ENCODE measurements around the gene KRTAP9-4. TPM values are rescaled to one million over a fixed set of nuclear protein-coding genes. Genes with fewer than 3 reads are reported as not detected.

Gene KRTAP9-4
- total RNA-seq, 1 experiment from 2014 or later: not detected

- H3K23ac ChIP-seq (ENCODE audit: insufficient read length, low read depth, low read length): no peak overlapping the region
- DNase-seq: no peak
- H3K27ac ChIP-seq (ENCODE audit: insufficient read length, low read depth, low read length): no peak overlapping the region
- no peak overlapping the region for H2BK12ac ChIP-seq (ENCODE audit: insufficient read length, low read depth, low read length)
- no peaks in the 10 kb centered on the region for H3K4me1 ChIP-seq (ENCODE audit: insufficient read depth, low read length)
- no peak overlapping the region for H4K8ac ChIP-seq (replicated peaks; ENCODE audit: insufficient read length, low read depth, low read length)
- H3K9me3 ChIP-seq (ENCODE audit: control insufficient read depth, low read depth, low read length): no peaks in the 10 kb centered on the region
- H3K18ac ChIP-seq (ENCODE audit: insufficient read length, low read depth, low read length): no peak overlapping the region
- no peak overlapping the region for H3T11ph ChIP-seq (ENCODE audit: low read length)
- no peaks in the 10 kb centered on the region for H3K79me2 ChIP-seq (ENCODE audit: insufficient read depth, low read length)
- no peak for TF ChIP-seq CTCF (conservative IDR thresholded peaks at IDR 0.05)
- H3K27me3 ChIP-seq (ENCODE audit: insufficient read depth, low read length): no peaks in the 10 kb centered on the region
- H3K9ac ChIP-seq (ENCODE audit: extremely low read depth, insufficient read length, low read length): no peak overlapping the region
- no peaks in the 10 kb centered on the region for H3K27me3 Mint-ChIP-seq (ENCODE audit: low read depth)
- H4K20me1 ChIP-seq (ENCODE audit: control insufficient read depth, insufficient read depth, insufficient read length): no peaks in the 10 kb centered on the region
- H4K91ac ChIP-seq (ENCODE audit: insufficient read length, low read depth, low read length): no peak overlapping the region
- no peak overlapping the region for H4K5ac ChIP-seq (ENCODE audit: insufficient read length, low read depth, low read length)
- H3K56ac ChIP-seq (ENCODE audit: insufficient read length, low read depth, low read length): no peak overlapping the region
- no peaks in the 10 kb centered on the region for H3K23me2 ChIP-seq (ENCODE audit: insufficient read length, low read depth, low read length, poor library complexity, severe bottlenecking)
- H2BK20ac ChIP-seq (ENCODE audit: low read depth, low read length, poor library complexity, severe bottlenecking): no peak overlapping the region
- no peaks in the 10 kb centered on the region for H3K79me1 ChIP-seq (ENCODE audit: insufficient read depth, low read depth, low read length, poor library complexity, severe bottlenecking)
- no peak overlapping the region for H2BK120ac ChIP-seq (ENCODE audit: low read depth, low read length, poor library complexity, severe bottlenecking)
- no peak overlapping the region for H3K4ac ChIP-seq (ENCODE audit: low read depth, low read length)
- no peak overlapping the region for H2BK5ac ChIP-seq (ENCODE audit: insufficient read length, low read length)
- H3K27ac Mint-ChIP-seq: no peak overlapping the region
- peaks cover 3 to 8% of the 10 kb centered on the region in 2 experiments; a peak in 2 of 4 replicates for H3K4me1 Mint-ChIP-seq
- H3K4me2 ChIP-seq (ENCODE audit: insufficient read depth, insufficient read length, low read length): no peak overlapping the region
- H2AK5ac ChIP-seq (ENCODE audit: insufficient read length, low read length): no peak overlapping the region
- H3K14ac ChIP-seq (ENCODE audit: insufficient read depth, low read length): no peak overlapping the region
- no peak overlapping the region for H2BK15ac ChIP-seq (ENCODE audit: low read depth, low read length)
- H3K9me3 Mint-ChIP-seq: no peaks in the 10 kb centered on the region; a peak in 1 of 5 replicates
- no peaks in the 10 kb centered on the region for H3K36me3 Mint-ChIP-seq (ENCODE audit: insufficient read depth in 1 of 3, low read depth in 3 of 3)
- no peak overlapping the region for H3K4me3 Mint-ChIP-seq
- H2AFZ ChIP-seq (ENCODE audit: low read length): no peak overlapping the region
These were observed 19.4 kb upstream of the KRTAP9-4 start for GRCh38 chr17:41230094-41230493.

All from H9 (cell line).